Osteocyte (in vitro differentiated cells): ENCODE data around the gene CEMIP. TPM values are rescaled to one million over a fixed set of nuclear protein-coding genes. Genes with fewer than 3 reads are reported as not detected.
"Not testable (repeated sequence)": the region's sequence is repeated elsewhere in the genome, so short reads cannot be mapped to it uniquely, and the experiment has no call there.

Experiments
- DNase-seq: peaks from one replicate; pipeline ENCODE4 v3.0.0; 2021; ENCODE audit warnings: mixed read lengths; ENCODE audit not compliant: unreplicated experiment; ENCODE audit errors: extremely low spot score
- H3K27ac Mint-ChIP-seq: one replicate; pipeline ENCODE4 v1.8.0; 2021; ENCODE audit warnings: mild to moderate bottlenecking, mixed read lengths; ENCODE audit not compliant: unreplicated experiment
- H3K27me3 Mint-ChIP-seq: one replicate; pipeline ENCODE4 v1.8.0; 2021; ENCODE audit warnings: mixed read lengths; ENCODE audit not compliant: unreplicated experiment
- H3K36me3 Mint-ChIP-seq: one replicate; pipeline ENCODE4 v1.8.0; 2021; ENCODE audit warnings: mixed read lengths; ENCODE audit not compliant: unreplicated experiment
- H3K4me1 Mint-ChIP-seq: one replicate; pipeline ENCODE4 v1.8.0; 2021; ENCODE audit warnings: mixed read lengths; ENCODE audit not compliant: unreplicated experiment
- H3K4me3 Mint-ChIP-seq: one replicate; pipeline ENCODE4 v1.8.0; 2021; ENCODE audit warnings: mild to moderate bottlenecking, moderate library complexity, mixed read lengths; ENCODE audit not compliant: unreplicated experiment
- H3K9me3 Mint-ChIP-seq: one replicate; pipeline ENCODE4 v1.8.0; 2021; ENCODE audit warnings: mixed read lengths; ENCODE audit not compliant: unreplicated experiment
- CTCF ChIP-seq: fragments of 200-600 bp; sonication (generic); IDR thresholded peaks from 2 replicates; pipeline ENCODE4 v1.5.0; 2021; ENCODE audit warnings: antibody characterized with exemption, mild to moderate bottlenecking, moderate library complexity
- total RNA-seq: library from RNA; stranded (reverse); gene quantifications from 2 replicates; pipeline ENCODE4 v1.2.1, GENCODE V29; 2021

The CEMIP gene
- total RNA-seq, 1 donor from 2014 or later, result 445 TPM

- Mint-ChIP-seq H3K27me3 (no peaks in the 10 kb centered on the region), H3K4me1 (peaks cover 17% of the 10 kb centered on the region), H3K9me3 (no peaks in the 10 kb centered on the region), H3K36me3 (peaks cover 49% of the 10 kb centered on the region), H3K4me3 (no peak overlapping the region), H3K27ac (no peak overlapping the region)
- no peak for TF ChIP-seq CTCF
- DNase-seq, result no peak
Observed at GRCh38 chr15:80754014-80754413, 25.2 kb upstream of the CEMIP start.

GRCh38 chr15:80755885-80756284, 23.3 kb upstream of the CEMIP start:
- Mint-ChIP-seq H3K4me1 (peaks cover 17% of the 10 kb centered on the region), H3K9me3 (no peaks in the 10 kb centered on the region), H3K27ac (no peak overlapping the region), H3K36me3 (peaks cover 34% of the 10 kb centered on the region), H3K27me3 (no peaks in the 10 kb centered on the region), H3K4me3 (no peak overlapping the region)
- no peak for TF ChIP-seq CTCF
- DNase-seq, result no peak

GRCh38 chr15:80758130-80758745, 20.9 kb upstream of the CEMIP start:
- Mint-ChIP-seq H3K4me1 (peaks cover 8% of the 10 kb centered on the region), H3K27ac (no peak overlapping the region), H3K27me3 (no peaks in the 10 kb centered on the region), H3K9me3 (no peaks in the 10 kb centered on the region), H3K36me3 (peaks cover 21% of the 10 kb centered on the region), H3K4me3 (no peak overlapping the region)
- no peak for TF ChIP-seq CTCF
- DNase-seq, result no peak

- no peak overlapping the region for H3K27ac Mint-ChIP-seq
- H3K4me3 Mint-ChIP-seq, result no peak overlapping the region
- H3K27me3 Mint-ChIP-seq, result no peaks in the 10 kb centered on the region
- no peak for TF ChIP-seq CTCF
- H3K9me3 Mint-ChIP-seq, result no peaks in the 10 kb centered on the region
- H3K4me1 Mint-ChIP-seq, result no peaks in the 10 kb centered on the region
- peaks cover 4% of the 10 kb centered on the region for H3K36me3 Mint-ChIP-seq
- DNase-seq, result no peak
Observed at GRCh38 chr15:80760960-80761359, 18.2 kb upstream of the CEMIP start.

GRCh38 chr15:80761754-80762153, 17.4 kb upstream of the CEMIP start:
- H3K9me3 Mint-ChIP-seq, result no peaks in the 10 kb centered on the region
- DNase-seq, result no peak
- no peak overlapping the region for H3K27ac Mint-ChIP-seq
- H3K4me1 Mint-ChIP-seq, result no peaks in the 10 kb centered on the region
- H3K36me3 Mint-ChIP-seq, result peaks cover 3% of the 10 kb centered on the region
- no peak overlapping the region for H3K4me3 Mint-ChIP-seq
- H3K27me3 Mint-ChIP-seq, result no peaks in the 10 kb centered on the region
- no peak for TF ChIP-seq CTCF

GRCh38 chr15:80763235-80763634, 15.9 kb upstream of the CEMIP start:
- H3K27me3 Mint-ChIP-seq, H3K4me1 Mint-ChIP-seq, H3K27ac Mint-ChIP-seq, H3K9me3 Mint-ChIP-seq, H3K36me3 Mint-ChIP-seq, H3K4me3 Mint-ChIP-seq, DNase-seq: not testable (repeated sequence)
